Stimulated activated CD4-positive, alpha-beta T cell treated with anti-CD3 and anti-CD28 coated beads, Interleukin-2, amount 100 ng/mL, for 24 hours (primary cell): ENCODE data around the gene PCDHB11.
"Not testable (repeated sequence)": the region's sequence is repeated elsewhere in the genome, so short reads cannot be mapped to it uniquely, and the experiment has no call there.

ENCODE experiments used
- DNase-seq, 2 donors: peaks; one replicate each; pipeline ENCODE4 v3.0.0-alpha.2; 2020

PCDHB11 gene

GRCh38 chr5:141246971-141247370 lies 47.5 kb downstream of the PCDHB11 start:
- not testable (repeated sequence) for DNase-seq

DNA sequence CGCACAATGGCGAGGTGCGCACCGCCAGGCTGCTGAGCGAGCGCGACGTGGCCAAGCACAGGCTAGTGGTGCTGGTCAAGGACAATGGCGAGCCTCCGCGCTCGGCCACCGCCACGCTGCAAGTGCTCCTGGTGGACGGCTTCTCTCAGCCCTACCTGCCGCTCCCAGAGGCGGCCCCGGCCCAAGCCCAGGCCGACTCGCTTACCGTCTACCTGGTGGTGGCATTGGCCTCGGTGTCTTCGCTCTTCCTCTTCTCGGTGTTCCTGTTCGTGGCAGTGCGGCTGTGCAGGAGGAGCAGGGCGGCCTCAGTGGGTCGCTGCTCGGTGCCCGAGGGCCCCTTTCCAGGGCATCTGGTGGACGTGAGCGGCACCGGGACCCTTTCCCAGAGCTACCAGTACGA lies 48.0 kb downstream of the PCDHB11 start:
- not testable (repeated sequence) for DNase-seq

- DNase-seq = no peak
Measured at GRCh38 chr5:141250576-141250975, 51.1 kb downstream of the PCDHB11 start.
